ENCODE data around the gene PXMP2. TPM values are rescaled to one million over a fixed set of nuclear protein-coding genes. Genes with fewer than 3 reads are reported as not detected.

Gene PXMP2
- total RNA-seq, 2 donors from 2014 or later: 26.7 to 27.0 TPM

GRCh38 chr12:132731574-132731973 is 44.2 kb downstream of the PXMP2 start:
- Histone ChIP-seq H3K9ac (ENCODE audit: extremely low read depth, low read length, poor library complexity, severe bottlenecking) (no peak overlapping the region), H3K27ac (ENCODE audit: low read depth, low read length) (no peak overlapping the region), H3K4me1 (ENCODE audit: control insufficient read depth, insufficient read depth, low read length) (no peaks in the 10 kb centered on the region), H3K36me3 (ENCODE audit: control insufficient read depth, insufficient read depth, low read length) (peaks cover 85% of the 10 kb centered on the region), H3K9me3 (ENCODE audit: control insufficient read depth, low read length) (peaks cover 4% of the 10 kb centered on the region), H3K27me3 (ENCODE audit: control insufficient read depth, insufficient read depth, low read length, poor library complexity, severe bottlenecking) (no peaks in the 10 kb centered on the region), H3K4me3 (ENCODE audit: low read length) (no peak overlapping the region)
- WGBS, 2 experiments (ENCODE audit: insufficient coverage in 1 of 2, insufficient read length in 1 of 2): 90 to 97% methylated on average over 15 to 17 of the region's 17 CpGs
- Mint-ChIP-seq H3K27ac (no peak overlapping the region), H3K9me3 (peaks cover 16% of the 10 kb centered on the region), H3K36me3 (ENCODE audit: low read depth) (peaks cover 87% of the 10 kb centered on the region), H3K4me3 (no peak overlapping the region), H3K4me1 (no peaks in the 10 kb centered on the region), H3K27me3 (ENCODE audit: insufficient read depth) (no peaks in the 10 kb centered on the region)
- no peak for DNase-seq
- no peak for TF ChIP-seq CTCF (conservative IDR thresholded peaks at IDR 0.05)

GRCh38 chr12:132734206-132734605 is 46.8 kb downstream of the PXMP2 start:
- peaks cover 4% of the 10 kb centered on the region for H3K9me3 ChIP-seq (ENCODE audit: control insufficient read depth, low read length)
- 84% methylated on average over 8 to 10 of the region's 10 CpGs for whole genome bisulfite sequencing, 2 experiments (ENCODE audit: insufficient coverage in 1 of 2, insufficient read length in 1 of 2)
- Mint-ChIP-seq H3K9me3 (peaks cover 9% of the 10 kb centered on the region), H3K27ac (peak overlapping the region; percentile 21), H3K4me3 (no peak overlapping the region), H3K36me3 (ENCODE audit: low read depth) (peaks cover 84% of the 10 kb centered on the region), H3K27me3 (ENCODE audit: insufficient read depth) (no peaks in the 10 kb centered on the region), H3K4me1 (no peaks in the 10 kb centered on the region)
- DNase-seq: no peak
- no peaks in the 10 kb centered on the region for H3K27me3 ChIP-seq (ENCODE audit: control insufficient read depth, insufficient read depth, low read length, poor library complexity, severe bottlenecking)
- H3K27ac ChIP-seq (ENCODE audit: low read depth, low read length): no peak overlapping the region
- no peak overlapping the region for H3K4me3 ChIP-seq (ENCODE audit: low read length)
- H3K4me1 ChIP-seq (ENCODE audit: control insufficient read depth, insufficient read depth, low read length): no peaks in the 10 kb centered on the region
- no peak overlapping the region for H3K9ac ChIP-seq (ENCODE audit: extremely low read depth, low read length, poor library complexity, severe bottlenecking)
- no peak for TF ChIP-seq CTCF (conservative IDR thresholded peaks at IDR 0.05)
- peaks cover 84% of the 10 kb centered on the region for H3K36me3 ChIP-seq (ENCODE audit: control insufficient read depth, insufficient read depth, low read length)

- peaks cover 86% of the 10 kb centered on the region for H3K36me3 ChIP-seq (ENCODE audit: control insufficient read depth, insufficient read depth, low read length)
- no peaks in the 10 kb centered on the region for H3K27me3 ChIP-seq (ENCODE audit: control insufficient read depth, insufficient read depth, low read length, poor library complexity, severe bottlenecking)
- peaks cover 87% of the 10 kb centered on the region for H3K36me3 Mint-ChIP-seq (ENCODE audit: low read depth)
- no peaks in the 10 kb centered on the region for H3K9me3 Mint-ChIP-seq
- no peaks in the 10 kb centered on the region for H3K4me1 Mint-ChIP-seq
- H3K27ac ChIP-seq (ENCODE audit: low read depth, low read length): no peak overlapping the region
- no peak overlapping the region for H3K9ac ChIP-seq (ENCODE audit: extremely low read depth, low read length, poor library complexity, severe bottlenecking)
- WGBS, 2 experiments (ENCODE audit: insufficient coverage in 1 of 2, insufficient read length in 1 of 2): 95 to 100% methylated on average over 12 to 20 of the region's 20 CpGs
- H3K4me3 Mint-ChIP-seq: no peak overlapping the region
- H3K4me1 ChIP-seq (ENCODE audit: control insufficient read depth, insufficient read depth, low read length): no peaks in the 10 kb centered on the region
- H3K27me3 Mint-ChIP-seq (ENCODE audit: insufficient read depth): no peaks in the 10 kb centered on the region
- no peak overlapping the region for H3K4me3 ChIP-seq (ENCODE audit: low read length)
- H3K9me3 ChIP-seq (ENCODE audit: control insufficient read depth, low read length): no peaks in the 10 kb centered on the region
- no peak for TF ChIP-seq CTCF (conservative IDR thresholded peaks at IDR 0.05)
- H3K27ac Mint-ChIP-seq: peak overlapping the region; percentile 66
- DNase-seq: peak; percentile 39
Measured at GRCh38 chr12:132735496-132735895, 48.1 kb downstream of the PXMP2 start.
